Coronary artery (tissue), 2 donors: Measurements from ENCODE around the gene ULK3.

Experiments
- DNase-seq: peaks from one replicate; pipeline ENCODE4 v3.0.0-alpha.2; 2017; ENCODE audit warnings: low spot score
- H3K27ac ChIP-seq, 2 donors: fragments of 200-600 bp; sonication (generic); one replicate each; pipeline ENCODE4 v1.5.1; 2016 to 2019
- H3K4me3 ChIP-seq: fragments of 200-600 bp; sonication (generic); 2 replicates; pipeline ENCODE4 v1.5.1; 2016; ENCODE audit warnings: mild to moderate bottlenecking, moderate library complexity
- TF ChIP-seq, protein P1 (sequence below): fragments of 200-600 bp; sonication (generic); IDR thresholded peaks from one replicate; pipeline ENCODE4 v1.5.1; 2019; ENCODE audit warnings: antibody characterized with exemption

Gene ULK3

DNA sequence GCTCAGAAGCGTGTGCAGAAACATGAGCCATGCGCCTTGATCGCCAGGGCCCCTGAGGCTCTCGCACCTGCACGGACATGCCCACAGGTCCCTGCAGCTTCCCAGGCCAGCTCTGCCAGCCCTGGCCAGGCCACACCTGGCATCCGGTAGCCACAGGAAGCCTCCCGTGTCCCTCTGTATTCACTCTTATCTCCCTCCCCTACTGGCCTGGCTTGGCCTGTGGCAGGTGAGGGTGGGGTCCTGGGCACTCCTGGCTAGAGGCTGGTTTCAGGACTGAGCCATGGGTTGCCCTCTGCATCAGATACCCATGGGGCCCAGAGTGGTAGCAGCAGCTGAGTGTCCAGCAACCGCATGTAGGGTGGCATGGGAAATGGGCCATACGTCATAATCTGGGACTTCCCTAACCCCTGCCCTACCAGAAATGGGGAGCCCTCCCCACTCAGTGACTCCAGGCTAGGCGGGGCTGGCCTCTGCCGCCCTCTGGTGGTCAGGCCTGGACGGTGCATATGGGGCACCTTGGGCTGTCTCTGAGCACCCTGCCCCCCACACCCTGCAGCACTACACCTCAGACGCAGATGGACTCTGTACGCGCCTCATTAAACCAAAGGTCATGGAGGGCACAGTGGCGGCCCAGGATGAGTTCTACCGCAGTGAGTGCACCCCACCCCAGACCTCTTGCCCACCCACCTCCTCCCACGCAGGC is 42.9 kb downstream of the ULK3 start:
- Histone ChIP-seq H3K4me3 (no peak overlapping the region), H3K27ac (peak overlapping the region in 1 of 2 donors; percentile 41)
- TF ChIP-seq, protein P1, sequence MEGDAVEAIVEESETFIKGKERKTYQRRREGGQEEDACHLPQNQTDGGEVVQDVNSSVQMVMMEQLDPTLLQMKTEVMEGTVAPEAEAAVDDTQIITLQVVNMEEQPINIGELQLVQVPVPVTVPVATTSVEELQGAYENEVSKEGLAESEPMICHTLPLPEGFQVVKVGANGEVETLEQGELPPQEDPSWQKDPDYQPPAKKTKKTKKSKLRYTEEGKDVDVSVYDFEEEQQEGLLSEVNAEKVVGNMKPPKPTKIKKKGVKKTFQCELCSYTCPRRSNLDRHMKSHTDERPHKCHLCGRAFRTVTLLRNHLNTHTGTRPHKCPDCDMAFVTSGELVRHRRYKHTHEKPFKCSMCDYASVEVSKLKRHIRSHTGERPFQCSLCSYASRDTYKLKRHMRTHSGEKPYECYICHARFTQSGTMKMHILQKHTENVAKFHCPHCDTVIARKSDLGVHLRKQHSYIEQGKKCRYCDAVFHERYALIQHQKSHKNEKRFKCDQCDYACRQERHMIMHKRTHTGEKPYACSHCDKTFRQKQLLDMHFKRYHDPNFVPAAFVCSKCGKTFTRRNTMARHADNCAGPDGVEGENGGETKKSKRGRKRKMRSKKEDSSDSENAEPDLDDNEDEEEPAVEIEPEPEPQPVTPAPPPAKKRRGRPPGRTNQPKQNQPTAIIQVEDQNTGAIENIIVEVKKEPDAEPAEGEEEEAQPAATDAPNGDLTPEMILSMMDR: peak; percentile 88
- DNase-seq: no peak

DNA sequence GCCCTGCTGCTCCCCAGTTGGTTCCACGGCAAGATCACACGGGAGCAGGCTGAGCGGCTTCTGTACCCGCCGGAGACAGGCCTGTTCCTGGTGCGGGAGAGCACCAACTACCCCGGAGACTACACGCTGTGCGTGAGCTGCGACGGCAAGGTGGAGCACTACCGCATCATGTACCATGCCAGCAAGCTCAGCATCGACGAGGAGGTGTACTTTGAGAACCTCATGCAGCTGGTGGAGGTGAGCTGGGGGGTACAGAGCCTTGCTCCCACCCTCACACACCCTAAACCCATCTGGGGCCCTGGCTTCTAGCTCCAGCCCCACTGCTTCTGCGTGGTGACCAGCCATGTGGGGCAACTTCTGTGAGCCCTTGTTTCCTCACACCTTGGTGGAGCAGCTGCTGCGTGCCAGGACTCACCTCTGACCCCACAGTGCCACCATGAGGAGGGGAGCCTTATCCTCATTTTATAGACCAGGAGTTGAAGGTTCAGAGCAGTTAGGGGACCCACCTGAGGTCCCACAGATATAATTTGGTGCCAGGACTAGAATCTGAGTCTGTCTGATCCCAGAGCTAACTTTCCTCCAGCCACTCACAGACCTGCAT is 43.6 kb downstream of the ULK3 start:
- no peak for DNase-seq
- peak overlapping the region in 1 of 2 donors; percentile 41 for H3K27ac ChIP-seq

DNA sequence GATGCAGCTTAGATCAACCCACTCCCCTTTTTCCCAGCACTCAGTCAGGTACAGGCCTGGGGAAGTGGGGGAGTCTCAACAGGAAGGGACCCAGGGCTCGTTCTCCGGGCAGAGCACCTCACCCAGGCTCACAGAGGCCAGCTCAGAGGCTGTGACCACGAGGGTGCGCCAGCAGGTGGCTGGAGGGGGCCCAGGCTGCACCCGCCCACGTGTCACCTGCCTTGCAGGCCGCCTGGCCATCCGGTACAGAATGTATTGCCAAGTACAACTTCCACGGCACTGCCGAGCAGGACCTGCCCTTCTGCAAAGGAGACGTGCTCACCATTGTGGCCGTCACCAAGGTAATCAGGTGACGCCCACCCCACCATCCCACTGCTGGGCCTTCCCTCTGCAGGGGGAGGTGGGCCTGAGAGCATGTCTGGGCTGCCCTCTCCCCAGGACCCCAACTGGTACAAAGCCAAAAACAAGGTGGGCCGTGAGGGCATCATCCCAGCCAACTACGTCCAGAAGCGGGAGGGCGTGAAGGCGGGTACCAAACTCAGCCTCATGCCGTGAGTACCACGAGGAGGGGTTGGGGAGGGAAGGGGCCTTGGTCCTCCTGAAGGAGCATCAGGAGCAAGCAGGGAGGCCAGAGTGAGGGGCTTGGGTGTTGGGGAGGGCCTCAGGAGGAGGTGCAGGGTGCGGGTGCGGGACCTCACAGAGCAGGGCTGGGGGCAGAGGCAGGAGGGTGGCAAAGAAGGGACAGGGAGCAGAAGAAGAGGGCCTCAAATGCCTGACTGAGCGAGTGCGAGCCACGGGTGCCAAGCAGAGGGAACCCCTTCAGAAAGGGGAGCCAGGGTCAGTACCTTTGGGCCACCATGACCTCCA is 44.3 kb downstream of the ULK3 start:
- DNase-seq: no peak
- H3K27ac ChIP-seq: no peak overlapping the region
- TF ChIP-seq, protein P1: no peak

More for the DNA sequence above, 43.6 kb downstream of the ULK3 start:
- no peak overlapping the region for H3K4me3 ChIP-seq
- TF ChIP-seq, protein P1: no peak

DNA sequence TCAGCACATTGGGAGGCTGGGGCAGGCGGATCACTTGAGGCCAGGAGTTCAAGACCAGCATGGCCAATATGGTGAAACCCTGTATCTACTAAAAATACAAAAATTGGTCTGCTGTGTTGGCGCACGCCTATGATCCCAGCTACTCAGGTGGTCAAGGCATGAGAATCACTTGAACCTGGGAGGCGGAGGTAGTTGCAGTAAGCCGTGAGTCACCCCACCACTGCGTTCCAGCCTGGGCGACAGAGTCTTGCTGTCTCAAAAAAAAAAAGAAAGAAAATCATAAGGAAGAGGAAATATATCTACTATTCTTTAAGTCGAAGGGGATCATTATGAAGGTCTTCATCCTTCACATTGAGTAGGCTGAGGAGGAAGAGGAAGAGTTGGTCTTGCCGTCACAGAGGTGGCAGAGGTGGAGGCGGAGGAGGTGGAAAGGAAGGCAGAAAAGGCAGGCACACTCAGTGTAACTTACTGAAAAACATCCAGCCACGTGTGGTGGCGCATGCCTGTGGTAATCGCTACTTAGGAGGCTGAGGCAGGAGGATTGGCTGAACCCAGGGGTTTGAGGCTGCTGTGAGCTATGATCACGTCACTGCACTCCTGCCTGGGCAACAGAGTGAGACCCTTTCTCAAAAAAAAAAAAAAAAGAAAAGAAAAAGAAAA is 46.9 kb downstream of the ULK3 start:
- DNase-seq: no peak
- TF ChIP-seq, protein P1: no peak
- no peak overlapping the region for H3K4me3 ChIP-seq
- no peak overlapping the region for H3K27ac ChIP-seq

More for the DNA sequence above, 44.3 kb downstream of the ULK3 start:
- no peak overlapping the region for H3K4me3 ChIP-seq

DNA sequence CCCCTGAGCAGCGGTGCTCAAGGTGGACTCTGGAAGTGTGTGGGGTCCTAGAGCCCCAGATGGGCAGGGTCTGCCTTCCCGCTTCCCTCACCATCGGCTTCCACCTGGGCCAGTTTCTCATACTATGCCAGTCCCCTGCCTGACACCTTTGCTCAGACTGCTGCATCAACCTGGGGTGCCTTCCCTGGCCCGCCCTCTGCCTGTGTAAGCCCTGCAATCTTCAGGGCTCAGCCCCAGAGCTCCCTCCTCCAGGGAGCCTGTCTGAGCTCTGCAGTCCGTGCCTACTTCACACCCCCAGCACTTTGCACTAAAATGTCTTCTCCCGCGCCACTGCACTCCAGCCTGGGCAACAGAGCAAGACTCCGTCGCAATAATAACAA is 48.0 kb downstream of the ULK3 start:
- Histone ChIP-seq H3K27ac (no peak overlapping the region), H3K4me3 (no peak overlapping the region)
- DNase-seq: no peak
- TF ChIP-seq, protein P1: no peak

DNA sequence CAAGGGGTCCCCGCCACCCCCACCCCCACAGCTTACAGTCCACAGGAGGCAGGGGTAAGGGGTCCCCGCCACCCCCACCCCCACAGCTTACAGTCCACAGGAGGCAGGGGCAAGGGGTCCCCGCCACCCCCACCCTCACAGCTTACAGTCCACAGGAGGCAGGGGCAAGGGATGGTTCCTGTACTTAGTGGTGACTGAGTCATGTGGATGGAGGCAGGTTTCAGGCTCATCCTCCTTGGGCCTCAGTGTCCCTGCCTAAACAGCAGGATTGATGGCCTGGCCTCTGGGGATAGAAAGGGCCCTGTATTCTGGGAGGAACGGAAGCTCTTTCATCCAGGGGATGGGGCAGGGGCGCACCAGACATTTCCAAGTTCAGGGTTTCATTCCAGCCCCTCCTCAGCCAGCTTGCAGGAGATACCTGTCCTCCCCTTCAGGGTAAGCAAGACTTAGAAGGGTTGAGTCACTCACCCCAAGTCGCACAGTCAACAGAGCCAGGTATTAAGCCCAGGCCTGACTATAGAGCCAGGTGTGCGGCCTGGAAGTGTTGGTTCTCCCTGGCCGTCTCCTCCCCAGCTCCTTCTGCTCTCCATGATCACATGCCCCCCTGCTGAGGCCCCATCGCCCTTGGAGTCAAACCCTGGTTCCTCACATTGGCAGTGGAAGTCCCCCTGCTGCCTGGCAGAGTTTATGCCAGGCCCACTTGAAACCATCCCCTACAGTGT is 48.5 kb downstream of the ULK3 start:
- DNase-seq: no peak
- Histone ChIP-seq H3K27ac (no peak overlapping the region), H3K4me3 (no peak overlapping the region)
- TF ChIP-seq, protein P1: no peak
